HepG2 (cell line): ENCODE data around the gene CTDSP2. TPM values are rescaled to one million over a fixed set of nuclear protein-coding genes. Genes with fewer than 3 reads are reported as not detected.

Experiments
- AGO2 ChIP-seq: fragments of 200-400 bp; formaldehyde crosslinking; optimal IDR thresholded peaks from 2 replicates; pipeline ENCODE3; 2017; ENCODE audit warnings: mild to moderate bottlenecking, low read depth, low read length, moderate library complexity
- ASH2L ChIP-seq: fragments of 300-600, 200-600 bp; sonication (generic); IDR thresholded peaks from 2 replicates; pipeline ENCODE4 v1.7.0; 2017; ENCODE audit warnings: low read depth, mild to moderate bottlenecking, moderate library complexity, mixed read lengths, low read length; ENCODE audit not compliant: insufficient read length
- ATF7-NPFF ChIP-seq: sonication (generic); formaldehyde crosslinking; IDR thresholded peaks from 2 replicates; pipeline ENCODE4 v1.8.1; 2023; ENCODE audit warnings: mild to moderate bottlenecking, low read depth, missing genetic modification reagents, moderate library complexity
- HHEX ChIP-seq: IDR thresholded peaks from 2 replicates; pipeline ENCODE4 v1.6.1; 2016; ENCODE audit warnings: control low read depth
- HOXD1 ChIP-seq: sonication (generic); formaldehyde crosslinking; IDR thresholded peaks from 2 replicates; pipeline ENCODE4 v1.5.0; 2020; ENCODE audit warnings: missing genetic modification reagents
- KMT2A ChIP-seq: sonication (generic); formaldehyde crosslinking; IDR thresholded peaks from 2 replicates; pipeline ENCODE4 v1.4.0; 2020; ENCODE audit warnings: missing genetic modification reagents
- LCORL ChIP-seq, 2 experiments: fragments of 450-650 bp in 1 of 2; sonication (generic) in 1 of 2; formaldehyde crosslinking in 1 of 2; IDR thresholded peaks; 2 replicates each; pipeline versions ENCODE4 v1.5.0 to v1.6.1; 2017 to 2020; ENCODE audit warnings: antibody characterized with exemption in 1 of 2, missing genetic modification reagents in 1 of 2
- NBN ChIP-seq: fragments of 450-650 bp; conservative IDR thresholded peaks from 2 replicates; pipeline ENCODE4 v1.6.1; 2017
- NCOA2 ChIP-seq: sonication (generic); formaldehyde crosslinking; IDR thresholded peaks from 2 replicates; pipeline ENCODE4 v1.8.0; 2022; ENCODE audit warnings: inconsistent platforms
- NFYC ChIP-seq: IDR thresholded peaks from 2 replicates; pipeline ENCODE4 v1.6.1; 2016; ENCODE audit warnings: missing genetic modification reagents, missing compliant biosample characterization
- PRMT3 ChIP-seq: sonication (generic); formaldehyde crosslinking; IDR thresholded peaks from 2 replicates; pipeline ENCODE4 v1.8.1; 2022; ENCODE audit warnings: low read depth, mild to moderate bottlenecking, moderate library complexity, missing genetic modification reagents, borderline replicate concordance
- RCOR2 ChIP-seq: IDR thresholded peaks from 2 replicates; pipeline ENCODE4 v1.6.1; 2016; ENCODE audit warnings: missing biosample characterization, missing genetic modification reagents
- SCMH1 ChIP-seq: sonication (generic); formaldehyde crosslinking; IDR thresholded peaks from 2 replicates; pipeline ENCODE4 v1.9.0; 2021; ENCODE audit warnings: missing genetic modification reagents, mild to moderate bottlenecking, borderline replicate concordance
- SRY ChIP-seq: sonication (generic); formaldehyde crosslinking; IDR thresholded peaks from 2 replicates; pipeline ENCODE4 v1.8.0; 2022; ENCODE audit warnings: mild to moderate bottlenecking, missing genetic modification reagents
- SSRP1 ChIP-seq: IDR thresholded peaks from 2 replicates; pipeline ENCODE4 v1.6.1; 2016; ENCODE audit warnings: control low read depth
- TP53 ChIP-seq: sonication (generic); formaldehyde crosslinking; conservative IDR thresholded peaks from 2 replicates; pipeline ENCODE4 v1.4.0; 2020; ENCODE audit warnings: missing genetic modification reagents
- ZNF101 ChIP-seq: sonication (generic); formaldehyde crosslinking; IDR thresholded peaks from 2 replicates; pipeline ENCODE4 v1.4.0; 2020; ENCODE audit warnings: mild to moderate bottlenecking, low read depth, missing genetic modification reagents, borderline replicate concordance
- ZNF274 ChIP-seq: sonication (generic); formaldehyde crosslinking; IDR thresholded peaks from 2 replicates; pipeline ENCODE4 v1.5.1; 2020; ENCODE audit warnings: mild to moderate bottlenecking, missing genetic modification reagents
- ZNF282 ChIP-seq: fragments of 450-650 bp; IDR thresholded peaks from 2 replicates; pipeline ENCODE4 v1.6.1; 2018; ENCODE audit not compliant: partially characterized antibody
- ZNF431 ChIP-seq: sonication (generic); formaldehyde crosslinking; IDR thresholded peaks from 2 replicates; pipeline ENCODE4 v1.9.0; 2022; ENCODE audit warnings: missing genetic modification reagents, low read depth, mild to moderate bottlenecking, borderline replicate concordance
- ZNF839 ChIP-seq: sonication (generic); formaldehyde crosslinking; IDR thresholded peaks from 2 replicates; pipeline ENCODE4 v1.4.0; 2020; ENCODE audit warnings: missing genetic modification reagents, mild to moderate bottlenecking, borderline replicate concordance
- ZSCAN9 ChIP-seq: IDR thresholded peaks from 2 replicates; pipeline ENCODE4 v1.6.1; 2016; ENCODE audit warnings: borderline replicate concordance
- polyA plus RNA-seq, 8 experiments: library from polyadenylated mRNA; depleted of rRNA in 3 of 8; stranded (reverse) in 7 of 8; unstranded in 1 of 8; fragments of >200 nt; fragmentation: Illumina TruSeq in 4 of 8; extraction: Trizol in 4 of 8; gene quantifications; 2 replicates each; pipeline versions ENCODE4 v1.2.1 to v1.2.3, GENCODE V29; 2011 to 2016; ENCODE audit warnings: low read depth in 4 of 8, missing spikeins in 1 of 8, mixed read lengths in 1 of 8; ENCODE audit not compliant: insufficient read depth in 1 of 8
- total RNA-seq, 5 experiments: library from RNA; depleted of rRNA; stranded (reverse); fragments of >200 nt; fragmentation: Illumina TruSeq; extraction: Trizol; gene quantifications; 2 replicates each; pipeline ENCODE4 v1.2.3, GENCODE V29; 2016; ENCODE audit warnings: low read depth in 1 of 5
- TF ChIP-seq, protein P1 (sequence below): IDR thresholded peaks from 2 replicates; pipeline ENCODE4 v1.6.1; 2016; ENCODE audit warnings: mild to moderate bottlenecking
- TF ChIP-seq, protein P2 (sequence below): sonication (generic); formaldehyde crosslinking; IDR thresholded peaks from 2 replicates; pipeline ENCODE4 v1.4.0; 2020; ENCODE audit warnings: missing genetic modification reagents
- TF ChIP-seq, protein P3 (sequence below): fragments of 450-650 bp; IDR thresholded peaks from 2 replicates; pipeline ENCODE4 v1.6.1; 2016
- TF ChIP-seq, protein P4 (sequence below): sonication (generic); formaldehyde crosslinking; IDR thresholded peaks from 2 replicates; pipeline ENCODE4 v1.4.0; 2020; ENCODE audit warnings: mild to moderate bottlenecking, low read depth, missing genetic modification reagents

Gene CTDSP2
- total and polyA plus RNA-seq, 2 of the 13 experiments (the other 11 are each of a cell fraction or from before 2014, with no cell fraction given), result 38.1 to 82.5 TPM

DNA sequence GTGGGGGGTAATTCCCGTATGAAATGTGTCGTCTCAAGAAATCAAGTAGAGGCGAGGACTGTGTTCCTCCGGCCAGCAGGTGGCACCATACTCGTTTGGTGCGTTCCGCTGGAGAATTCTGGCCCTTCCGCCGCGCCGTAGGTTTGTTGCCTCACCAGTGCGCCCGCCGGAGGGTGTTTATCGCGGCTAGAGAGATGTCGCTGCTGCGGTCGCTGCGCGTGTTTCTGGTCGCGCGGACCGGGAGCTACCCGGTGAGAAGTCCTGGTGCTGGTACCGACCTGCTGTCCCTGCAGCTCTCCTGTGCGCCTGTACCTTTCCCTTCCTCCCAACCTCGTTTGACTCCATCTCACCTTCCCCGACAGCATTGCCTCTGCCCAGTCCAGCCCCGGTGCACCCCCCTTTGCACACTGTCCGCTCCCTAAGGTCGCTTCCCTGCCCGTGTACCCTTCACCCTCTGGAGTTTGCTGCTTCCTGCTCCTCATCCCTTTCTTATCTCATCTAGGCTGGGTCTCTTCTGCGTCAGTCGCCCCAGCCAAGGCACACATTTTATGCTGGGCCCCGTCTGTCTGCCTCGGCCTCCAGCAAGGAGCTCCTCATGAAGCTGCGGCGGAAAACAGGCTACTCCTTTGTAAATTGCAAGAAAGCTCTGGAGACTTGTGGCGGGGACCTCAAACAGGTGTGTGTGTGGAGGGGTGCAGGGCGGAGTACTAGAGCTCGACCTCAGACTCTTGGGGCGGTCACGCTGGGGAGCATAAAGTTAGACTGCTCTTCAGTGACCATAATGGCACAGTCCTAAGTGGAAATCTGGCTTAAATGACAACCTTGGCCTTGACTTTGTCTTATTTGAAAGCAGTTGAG, 63.7 kb downstream of the CTDSP2 start, which contains the start of gene TSFM (continued):
- no peak for TF ChIP-seq SCMH1 (CRISPR knock-in tag)
- no peak for TF ChIP-seq SSRP1 (CRISPR knock-in tag)
- peak; percentile 94 for TF ChIP-seq KMT2A
- peak; percentile 90 for TF ChIP-seq ATF7-NPFF
- TF ChIP-seq NFYC, result peak; percentile 42
- TF ChIP-seq ZSCAN9 (CRISPR knock-in tag), result peak; percentile 51; the same call in 1 of the 2 replicates
- no peak for TF ChIP-seq LCORL (IDR thresholded peaks at IDR 0.05)
- TF ChIP-seq LCORL (CRISPR knock-in tag; IDR thresholded peaks at IDR 0.05), result peak; percentile 70
- no peak for TF ChIP-seq PRMT3 (CRISPR knock-in tag)
- TF ChIP-seq, protein P1, sequence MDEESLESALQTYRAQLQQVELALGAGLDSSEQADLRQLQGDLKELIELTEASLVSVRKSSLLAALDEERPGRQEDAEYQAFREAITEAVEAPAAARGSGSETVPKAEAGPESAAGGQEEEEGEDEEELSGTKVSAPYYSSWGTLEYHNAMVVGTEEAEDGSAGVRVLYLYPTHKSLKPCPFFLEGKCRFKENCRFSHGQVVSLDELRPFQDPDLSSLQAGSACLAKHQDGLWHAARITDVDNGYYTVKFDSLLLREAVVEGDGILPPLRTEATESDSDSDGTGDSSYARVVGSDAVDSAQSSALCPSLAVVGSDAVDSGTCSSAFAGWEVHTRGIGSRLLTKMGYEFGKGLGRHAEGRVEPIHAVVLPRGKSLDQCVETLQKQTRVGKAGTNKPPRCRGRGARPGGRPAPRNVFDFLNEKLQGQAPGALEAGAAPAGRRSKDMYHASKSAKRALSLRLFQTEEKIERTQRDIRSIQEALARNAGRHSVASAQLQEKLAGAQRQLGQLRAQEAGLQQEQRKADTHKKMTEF (CRISPR knock-in tag), result peak; percentile 96
- no peak for TF ChIP-seq ZNF839 (CRISPR knock-in tag)
- TF ChIP-seq ZNF274 (CRISPR knock-in tag), result no peak
- TF ChIP-seq ZNF282, result no peak
- peak; percentile 70; the same call in 1 of the 2 replicates for TF ChIP-seq ZNF431 (CRISPR knock-in tag)
- TF ChIP-seq ZNF101 (CRISPR knock-in tag), result no peak; the same call in 1 of the 2 replicates
- TF ChIP-seq RCOR2 (CRISPR knock-in tag), result 0 out of 2 replicates have a peak, but pooled peaks have one; percentile 31
- TF ChIP-seq, protein P2, sequence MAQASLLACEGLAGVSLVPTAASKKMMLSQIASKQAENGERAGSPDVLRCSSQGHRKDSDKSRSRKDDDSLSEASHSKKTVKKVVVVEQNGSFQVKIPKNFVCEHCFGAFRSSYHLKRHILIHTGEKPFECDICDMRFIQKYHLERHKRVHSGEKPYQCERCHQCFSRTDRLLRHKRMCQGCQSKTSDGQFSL (CRISPR knock-in tag), result peak; percentile 93
- TF ChIP-seq HOXD1 (CRISPR knock-in tag), result peak; percentile 78; the same call in 1 of the 2 replicates
- no peak for TF ChIP-seq NBN
- no peak for TF ChIP-seq HHEX (CRISPR knock-in tag)
- TF ChIP-seq AGO2, result peak; percentile 85
- TF ChIP-seq, protein P3, sequence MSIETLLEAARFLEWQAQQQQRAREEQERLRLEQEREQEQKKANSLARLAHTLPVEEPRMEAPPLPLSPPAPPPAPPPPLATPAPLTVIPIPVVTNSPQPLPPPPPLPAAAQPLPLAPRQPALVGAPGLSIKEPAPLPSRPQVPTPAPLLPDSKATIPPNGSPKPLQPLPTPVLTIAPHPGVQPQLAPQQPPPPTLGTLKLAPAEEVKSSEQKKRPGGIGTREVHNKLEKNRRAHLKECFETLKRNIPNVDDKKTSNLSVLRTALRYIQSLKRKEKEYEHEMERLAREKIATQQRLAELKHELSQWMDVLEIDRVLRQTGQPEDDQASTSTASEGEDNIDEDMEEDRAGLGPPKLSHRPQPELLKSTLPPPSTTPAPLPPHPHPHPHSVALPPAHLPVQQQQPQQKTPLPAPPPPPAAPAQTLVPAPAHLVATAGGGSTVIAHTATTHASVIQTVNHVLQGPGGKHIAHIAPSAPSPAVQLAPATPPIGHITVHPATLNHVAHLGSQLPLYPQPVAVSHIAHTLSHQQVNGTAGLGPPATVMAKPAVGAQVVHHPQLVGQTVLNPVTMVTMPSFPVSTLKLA, result peak; percentile 48
- 0 out of 2 replicates have a peak, but pooled peaks have one; percentile 30 for TF ChIP-seq SRY (CRISPR knock-in tag)
- TF ChIP-seq NCOA2 (CRISPR knock-in tag), result peak; percentile 64; the same call in 1 of the 2 replicates
- 0 out of 2 replicates have a peak, but pooled peaks have one; percentile 42 for TF ChIP-seq TP53 (CRISPR knock-in tag)
- peak; percentile 93 for TF ChIP-seq ASH2L
- TF ChIP-seq, protein P4, sequence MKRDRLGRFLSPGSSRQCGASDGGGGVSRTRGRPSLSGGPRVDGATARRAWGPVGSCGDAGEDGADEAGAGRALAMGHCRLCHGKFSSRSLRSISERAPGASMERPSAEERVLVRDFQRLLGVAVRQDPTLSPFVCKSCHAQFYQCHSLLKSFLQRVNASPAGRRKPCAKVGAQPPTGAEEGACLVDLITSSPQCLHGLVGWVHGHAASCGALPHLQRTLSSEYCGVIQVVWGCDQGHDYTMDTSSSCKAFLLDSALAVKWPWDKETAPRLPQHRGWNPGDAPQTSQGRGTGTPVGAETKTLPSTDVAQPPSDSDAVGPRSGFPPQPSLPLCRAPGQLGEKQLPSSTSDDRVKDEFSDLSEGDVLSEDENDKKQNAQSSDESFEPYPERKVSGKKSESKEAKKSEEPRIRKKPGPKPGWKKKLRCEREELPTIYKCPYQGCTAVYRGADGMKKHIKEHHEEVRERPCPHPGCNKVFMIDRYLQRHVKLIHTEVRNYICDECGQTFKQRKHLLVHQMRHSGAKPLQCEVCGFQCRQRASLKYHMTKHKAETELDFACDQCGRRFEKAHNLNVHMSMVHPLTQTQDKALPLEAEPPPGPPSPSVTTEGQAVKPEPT, result no peak
